Neural progenitor cell (in vitro differentiated cells): ENCODE data around the gene IFFO2. TPM values are rescaled to one million over a fixed set of nuclear protein-coding genes. Genes with fewer than 3 reads are reported as not detected.

Experiments
- DNase-seq: peaks from one replicate; pipeline ENCODE4 v3.0.0-alpha.2; 2016; ENCODE audit warnings: low spot score
- H2AFZ ChIP-seq: fragments of 200-600 bp; sonication (generic); replicated peaks from 2 replicates; pipeline ENCODE4 v1.6.1; 2016; ENCODE audit warnings: antibody characterized with exemption
- H3F3A ChIP-seq: fragments of 200-600 bp; sonication (generic); 2 replicates; pipeline ENCODE4 v1.6.1; 2016; ENCODE audit warnings: antibody characterized with exemption, low read depth
- H3K27ac ChIP-seq: fragments of 200-600 bp; sonication (generic); 2 replicates; pipeline ENCODE4 v1.5.1; 2016; ENCODE audit warnings: mild to moderate bottlenecking
- H3K27me3 ChIP-seq: fragments of 200-600 bp; sonication (generic); 2 replicates; pipeline ENCODE4 v1.6.1; 2016; ENCODE audit warnings: mild to moderate bottlenecking, moderate library complexity
- H3K36me3 ChIP-seq: fragments of 200-600 bp; sonication (generic); 2 replicates; pipeline ENCODE4 v1.5.1; 2016
- H3K4me1 ChIP-seq: fragments of 200-600 bp; sonication (generic); 2 replicates; pipeline ENCODE4 v1.6.1; 2016; ENCODE audit warnings: mixed run types
- H3K4me2 ChIP-seq: fragments of 200-600 bp; sonication (generic); 2 replicates; pipeline ENCODE4 v1.6.1; 2016
- H3K4me3 ChIP-seq: fragments of 200-600 bp; sonication (generic); 2 replicates; pipeline ENCODE4 v1.5.1; 2016
- H3K79me2 ChIP-seq: fragments of 200-600 bp; sonication (generic); 2 replicates; pipeline ENCODE4 v1.6.1; 2016; ENCODE audit warnings: low read depth
- H3K9ac ChIP-seq: fragments of 200-600 bp; sonication (generic); 2 replicates; pipeline ENCODE4 v1.6.1; 2016
- H3K9me3 ChIP-seq: fragments of 200-600 bp; sonication (generic); 2 replicates; pipeline ENCODE4 v1.5.1; 2016; ENCODE audit warnings: low read depth
- H4K20me1 ChIP-seq: fragments of 200-600 bp; sonication (generic); 2 replicates; pipeline ENCODE4 v1.6.1; 2016; ENCODE audit warnings: low read depth
- H3K27ac Mint-ChIP-seq: 3 replicates; pipeline ENCODE4 v1.8.0; 2021; ENCODE audit warnings: mixed read lengths
- H3K27me3 Mint-ChIP-seq: 2 replicates; pipeline ENCODE4 v1.8.0; 2022; ENCODE audit warnings: low read depth, mild to moderate bottlenecking, inconsistent platforms, moderate library complexity, mixed read lengths; ENCODE audit not compliant: insufficient read depth
- H3K36me3 Mint-ChIP-seq: 3 replicates; pipeline ENCODE4 v1.8.0; 2021; ENCODE audit warnings: mixed read lengths
- H3K4me1 Mint-ChIP-seq: 3 replicates; pipeline ENCODE4 v1.8.0; 2021; ENCODE audit warnings: mixed read lengths
- H3K4me3 Mint-ChIP-seq: 3 replicates; pipeline ENCODE4 v1.8.0; 2021; ENCODE audit warnings: mild to moderate bottlenecking, moderate library complexity, mixed read lengths
- H3K9me3 Mint-ChIP-seq: 3 replicates; pipeline ENCODE4 v1.8.0; 2020; ENCODE audit warnings: mixed read lengths
- CTCF ChIP-seq: fragments of 200-600 bp; sonication (generic); IDR thresholded peaks from 2 replicates; pipeline ENCODE4 v1.5.1; 2017; ENCODE audit warnings: antibody characterized with exemption, mild to moderate bottlenecking
- EZH2 ChIP-seq: fragments of 200-600 bp; sonication (generic); IDR thresholded peaks from 2 replicates; pipeline ENCODE4 v1.6.1; 2017; ENCODE audit warnings: antibody characterized with exemption, mild to moderate bottlenecking, moderate library complexity
- EZH2phosphoT487 ChIP-seq: fragments of 200-600 bp; sonication (generic); IDR thresholded peaks from 2 replicates; pipeline ENCODE4 v1.6.1; 2017; ENCODE audit warnings: antibody characterized with exemption
- total RNA-seq: library from RNA; depleted of rRNA; stranded (reverse); fragments of >200 nt; gene quantifications from 2 replicates; pipeline ENCODE4 v1.2.3, GENCODE V29; 2015; ENCODE audit warnings: low replicate concordance

The IFFO2 gene
- total RNA-seq, 1 donor from 2014 or later: 0.65 TPM

- Mint-ChIP-seq H3K27me3 (peaks cover 5% of the 10 kb centered on the region), H3K36me3 (no peaks in the 10 kb centered on the region), H3K9me3 (no peaks in the 10 kb centered on the region), H3K4me1 (peaks cover 62% of the 10 kb centered on the region), H3K4me3 (no peak overlapping the region), H3K27ac (no peak overlapping the region)
- no peak overlapping the region for H3K9ac ChIP-seq
- no peaks in the 10 kb centered on the region for H3K36me3 ChIP-seq
- DNase-seq: no peak
- H3K79me2 ChIP-seq: no peaks in the 10 kb centered on the region
- no peak overlapping the region for H2AFZ ChIP-seq
- no peak overlapping the region for H3K4me3 ChIP-seq
- H3K4me1 ChIP-seq: peaks cover 28% of the 10 kb centered on the region
- TF ChIP-seq CTCF: no peak
- TF ChIP-seq EZH2: no peak
- no peak for TF ChIP-seq EZH2phosphoT487
- H3K9me3 ChIP-seq: no peaks in the 10 kb centered on the region
- peaks cover 16% of the 10 kb centered on the region for H3F3A ChIP-seq
- no peak overlapping the region for H3K4me2 ChIP-seq
- H3K27ac ChIP-seq: no peak overlapping the region
- H4K20me1 ChIP-seq: no peaks in the 10 kb centered on the region
- H3K27me3 ChIP-seq: no peaks in the 10 kb centered on the region
Observed at GRCh38 chr1:18947570-18947969, 8.9 kb downstream of the IFFO2 start.

DNA sequence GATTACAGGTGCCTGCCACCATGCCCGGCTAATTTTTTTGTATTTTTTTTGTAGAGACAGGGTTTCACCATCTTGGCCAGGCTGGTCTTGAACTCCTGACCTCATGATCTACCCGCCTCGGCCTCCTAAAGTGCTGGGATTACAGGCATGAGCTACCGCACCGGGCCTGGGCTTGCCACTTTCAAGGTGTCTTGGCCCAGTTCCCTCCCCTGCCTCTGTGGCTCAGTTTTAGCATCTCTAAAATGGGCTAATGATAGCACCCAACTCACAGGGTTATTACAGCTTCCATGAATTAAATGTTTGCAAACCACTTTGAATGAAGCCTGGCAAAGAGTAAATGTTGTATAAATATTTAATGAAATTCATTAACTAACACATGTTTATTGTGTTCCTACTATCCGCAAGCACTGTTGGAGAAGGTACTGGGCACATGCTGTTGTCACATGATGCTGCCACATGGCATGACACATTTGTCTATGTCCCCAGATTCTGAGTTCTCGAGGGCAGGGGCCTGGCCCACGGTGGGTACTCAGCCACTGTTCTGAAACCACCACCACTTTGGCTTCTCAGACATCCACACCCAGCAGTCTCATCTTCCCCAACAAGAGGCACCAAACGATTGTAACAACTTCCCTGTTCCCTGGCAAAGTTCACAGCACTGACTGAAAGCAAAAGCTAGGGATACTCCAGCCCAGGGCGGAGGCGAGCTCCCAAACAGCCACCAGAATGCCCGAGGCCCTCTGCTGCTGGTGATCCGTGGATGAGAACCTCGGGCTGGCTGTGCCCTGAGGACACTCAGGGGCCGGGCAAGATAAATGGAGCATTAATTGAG is 9.7 kb downstream of the IFFO2 start:
- Mint-ChIP-seq H3K9me3 (no peaks in the 10 kb centered on the region), H3K4me1 (peaks cover 70% of the 10 kb centered on the region), H3K36me3 (no peaks in the 10 kb centered on the region), H3K27ac (peak overlapping the region; percentile 61), H3K27me3 (peaks cover 5% of the 10 kb centered on the region), H3K4me3 (no peak overlapping the region)
- no peak for DNase-seq
- TF ChIP-seq CTCF (no peak), EZH2 (no peak), EZH2phosphoT487 (no peak)
- Histone ChIP-seq H3K9ac (no peak overlapping the region), H3K4me3 (no peak overlapping the region), H3K27me3 (no peaks in the 10 kb centered on the region), H4K20me1 (peaks cover under 1% of the 10 kb centered on the region), H3K9me3 (no peaks in the 10 kb centered on the region), H2AFZ (no peak overlapping the region), H3K4me2 (no peak overlapping the region), H3F3A (peaks cover 19% of the 10 kb centered on the region), H3K4me1 (peaks cover 31% of the 10 kb centered on the region), H3K27ac (no peak overlapping the region), H3K79me2 (no peaks in the 10 kb centered on the region), H3K36me3 (no peaks in the 10 kb centered on the region)

- H3K4me1 Mint-ChIP-seq: peaks cover 75% of the 10 kb centered on the region
- H3K79me2 ChIP-seq: no peaks in the 10 kb centered on the region
- peak overlapping the region; percentile 62 for H3K27ac Mint-ChIP-seq
- peaks cover 29% of the 10 kb centered on the region for H3F3A ChIP-seq
- no peak overlapping the region for H3K27ac ChIP-seq
- H3K4me1 ChIP-seq: peaks cover 37% of the 10 kb centered on the region
- no peaks in the 10 kb centered on the region for H3K9me3 ChIP-seq
- no peaks in the 10 kb centered on the region for H3K9me3 Mint-ChIP-seq
- DNase-seq: peak; percentile 48
- H2AFZ ChIP-seq: no peak overlapping the region
- H3K9ac ChIP-seq: no peak overlapping the region
- H3K36me3 ChIP-seq: no peaks in the 10 kb centered on the region
- peaks cover 5% of the 10 kb centered on the region for H4K20me1 ChIP-seq
- no peak overlapping the region for H3K4me3 ChIP-seq
- H3K4me3 Mint-ChIP-seq: peak overlapping the region; percentile 64
- H3K27me3 Mint-ChIP-seq: peaks cover 6% of the 10 kb centered on the region
- no peaks in the 10 kb centered on the region for H3K27me3 ChIP-seq
- no peak overlapping the region for H3K4me2 ChIP-seq
- TF ChIP-seq EZH2 (no peak), EZH2phosphoT487 (no peak), CTCF (no peak)
- H3K36me3 Mint-ChIP-seq: no peaks in the 10 kb centered on the region
Observed at GRCh38 chr1:18945401-18945849, 11.1 kb downstream of the IFFO2 start.
